Stimulated activated CD4-positive, alpha-beta T cell treated with anti-CD3 and anti-CD28 coated beads, TNF-alpha, amount 100 ng/mL, for 1 hour (primary cell): ENCODE data around the gene ZKSCAN1.
"Not testable (repeated sequence)": the region's sequence is repeated elsewhere in the genome, so short reads cannot be mapped to it uniquely, and the experiment has no call there.

Source experiments
- DNase-seq, 3 donors: peaks; one replicate each; pipeline ENCODE4 v3.0.0-alpha.2; 2020; ENCODE audit warnings: low read depth in 3 of 3, low spot score in 1 of 3

The ZKSCAN1 gene

GRCh38 chr7:100000239-100000638 is 15.2 kb upstream of the ZKSCAN1 start:
- DNase-seq: no peak

- no peak for DNase-seq
Measured at GRCh38 chr7:100003711-100004661, 11.4 kb upstream of the ZKSCAN1 start.

GRCh38 chr7:100007887-100008286 is 7.5 kb upstream of the ZKSCAN1 start:
- DNase-seq: no peak

GRCh38 chr7:100008525-100008924 is 6.9 kb upstream of the ZKSCAN1 start:
- no peak for DNase-seq

- DNase-seq: not testable (repeated sequence)
Measured at GRCh38 chr7:100009952-100010351, 5.4 kb upstream of the ZKSCAN1 start.

GRCh38 chr7:100010901-100011300 is 4.5 kb upstream of the ZKSCAN1 start:
- no peak for DNase-seq

GRCh38 chr7:100011516-100011915 is 3.9 kb upstream of the ZKSCAN1 start:
- no peak for DNase-seq

- DNase-seq: not testable (repeated sequence)
Measured at GRCh38 chr7:100012385-100013327, 2.7 kb upstream of the ZKSCAN1 start.

GRCh38 chr7:100013328-100013676 is 2.1 kb upstream of the ZKSCAN1 start:
- DNase-seq: peak in 1 of 3 donors; percentile 10

GRCh38 chr7:100016215-100016901 is 962 bp downstream of the ZKSCAN1 start:
- DNase-seq: no peak

- no peak for DNase-seq
Measured at GRCh38 chr7:100017300-100017699, 1.9 kb downstream of the ZKSCAN1 start.

GRCh38 chr7:100017875-100018274 is 2.5 kb downstream of the ZKSCAN1 start:
- no peak for DNase-seq

GRCh38 chr7:100019908-100020307 is 4.5 kb downstream of the ZKSCAN1 start:
- DNase-seq: no peak

GRCh38 chr7:100021297-100021696 is 5.9 kb downstream of the ZKSCAN1 start:
- no peak for DNase-seq

GRCh38 chr7:100022621-100023020 is 7.2 kb downstream of the ZKSCAN1 start:
- no peak for DNase-seq

- no peak for DNase-seq
Measured at GRCh38 chr7:100023526-100023925, 8.1 kb downstream of the ZKSCAN1 start.

GRCh38 chr7:100024020-100024619 is 8.7 kb downstream of the ZKSCAN1 start:
- no peak for DNase-seq

- no peak for DNase-seq
Measured at GRCh38 chr7:100027197-100027596, 11.8 kb downstream of the ZKSCAN1 start.

GRCh38 chr7:100029596-100029995 is 14.2 kb downstream of the ZKSCAN1 start:
- no peak for DNase-seq

- DNase-seq: no peak
Measured at GRCh38 chr7:100033526-100033925, 18.1 kb downstream of the ZKSCAN1 start.
